GM10266 (cell line): ENCODE measurements around the gene TGDS.

ENCODE experiments used
- DNase-seq: peaks from one replicate; pipeline ENCODE4 v3.0.0; 2012; ENCODE audit errors: extremely low spot score
- CTCF ChIP-seq: IDR thresholded peaks from 2 replicates; pipeline ENCODE4 v1.5.1; 2012; ENCODE audit warnings: mild to moderate bottlenecking, low read depth; ENCODE audit not compliant: control insufficient read depth, insufficient read depth; ENCODE audit errors: missing control alignments

TGDS gene

GRCh38 chr13:94550062-94550738 lies 45.8 kb downstream of the TGDS start:
- no peak for TF ChIP-seq CTCF
- DNase-seq, result no peak

DNA sequence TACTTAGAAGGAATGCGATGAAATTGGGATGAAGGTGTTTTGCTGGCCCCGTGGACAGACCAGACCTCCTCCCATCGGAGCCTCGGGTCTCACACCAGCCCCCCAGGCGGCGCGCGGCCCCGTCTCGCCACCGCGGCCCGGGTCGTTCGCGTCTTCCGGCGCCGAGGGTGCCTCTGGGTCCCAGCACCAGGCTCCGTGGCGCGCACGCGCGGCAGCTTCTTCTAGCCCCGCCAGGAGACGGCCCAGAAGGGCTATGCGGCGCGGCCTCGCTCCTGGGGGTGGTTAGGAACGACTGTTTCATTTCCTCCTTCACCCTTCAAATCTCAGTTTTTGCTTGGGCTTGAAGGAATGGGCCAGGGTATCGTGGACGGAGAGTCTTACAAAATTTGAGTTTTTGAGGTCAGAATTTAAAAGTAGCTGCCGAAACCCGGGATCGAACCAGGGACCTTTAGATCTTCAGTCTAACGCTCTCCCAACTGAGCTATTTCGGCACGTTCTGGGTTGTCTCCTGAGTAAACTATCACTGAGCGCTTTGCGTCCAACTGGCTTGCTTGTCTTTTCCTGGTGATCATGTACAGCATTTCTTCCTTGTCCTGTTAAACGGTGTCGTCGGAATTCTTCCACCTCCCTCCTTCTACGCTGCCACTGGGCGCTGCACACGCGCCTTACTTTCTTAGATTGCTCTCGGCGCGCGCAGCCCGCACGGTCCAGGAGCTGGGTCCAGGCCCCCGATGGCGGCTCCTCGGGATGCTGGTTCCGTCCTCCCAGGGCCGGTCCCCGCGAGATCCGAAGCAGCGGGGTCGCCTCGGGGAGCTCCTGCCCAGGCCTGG lies 46.5 kb downstream of the TGDS start:
- no peak for TF ChIP-seq CTCF
- DNase-seq, result peak; percentile 89

DNA sequence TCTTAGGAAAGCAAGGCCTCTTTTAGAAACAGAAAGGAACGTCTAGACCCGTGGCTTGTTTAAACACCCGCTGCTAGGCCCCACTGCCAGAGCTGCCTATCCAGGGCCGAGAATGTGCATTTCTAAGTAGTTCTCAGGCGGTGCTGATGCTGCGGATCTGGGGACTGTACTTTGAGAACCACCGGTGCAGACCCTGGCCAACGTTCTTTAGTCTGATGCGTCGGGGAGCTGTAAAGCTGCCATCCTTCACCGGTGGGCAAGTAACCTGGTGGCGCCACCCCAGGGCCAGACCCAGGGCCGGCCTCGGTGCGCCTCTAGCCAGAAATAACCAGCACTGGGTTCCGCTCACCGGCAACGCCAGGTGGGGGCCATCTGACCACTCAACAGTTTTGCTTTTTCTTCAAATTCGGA lies 47.1 kb downstream of the TGDS start:
- peak; percentile 64 for DNase-seq
- peak; percentile 35 for TF ChIP-seq CTCF

DNA sequence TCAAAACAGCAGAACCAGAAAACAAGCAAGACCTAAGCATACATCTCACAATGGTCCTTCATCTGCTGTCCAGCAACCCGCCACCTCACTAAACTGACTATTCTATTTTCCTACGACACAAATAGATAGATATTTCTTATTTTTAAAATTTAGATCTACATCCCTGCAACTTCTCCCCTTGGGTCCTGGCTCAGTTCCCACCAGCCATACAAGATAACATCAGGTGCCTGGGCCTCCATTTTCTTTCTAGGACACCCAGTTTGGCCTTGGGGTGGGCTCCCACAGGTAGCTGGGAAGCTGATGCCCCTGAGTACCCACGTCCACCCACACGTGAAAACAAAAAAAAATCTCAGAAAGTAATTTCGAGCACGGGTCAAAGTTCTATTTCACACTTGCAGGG lies 47.6 kb downstream of the TGDS start:
- peak; percentile 40 for DNase-seq
- no peak for TF ChIP-seq CTCF

DNA sequence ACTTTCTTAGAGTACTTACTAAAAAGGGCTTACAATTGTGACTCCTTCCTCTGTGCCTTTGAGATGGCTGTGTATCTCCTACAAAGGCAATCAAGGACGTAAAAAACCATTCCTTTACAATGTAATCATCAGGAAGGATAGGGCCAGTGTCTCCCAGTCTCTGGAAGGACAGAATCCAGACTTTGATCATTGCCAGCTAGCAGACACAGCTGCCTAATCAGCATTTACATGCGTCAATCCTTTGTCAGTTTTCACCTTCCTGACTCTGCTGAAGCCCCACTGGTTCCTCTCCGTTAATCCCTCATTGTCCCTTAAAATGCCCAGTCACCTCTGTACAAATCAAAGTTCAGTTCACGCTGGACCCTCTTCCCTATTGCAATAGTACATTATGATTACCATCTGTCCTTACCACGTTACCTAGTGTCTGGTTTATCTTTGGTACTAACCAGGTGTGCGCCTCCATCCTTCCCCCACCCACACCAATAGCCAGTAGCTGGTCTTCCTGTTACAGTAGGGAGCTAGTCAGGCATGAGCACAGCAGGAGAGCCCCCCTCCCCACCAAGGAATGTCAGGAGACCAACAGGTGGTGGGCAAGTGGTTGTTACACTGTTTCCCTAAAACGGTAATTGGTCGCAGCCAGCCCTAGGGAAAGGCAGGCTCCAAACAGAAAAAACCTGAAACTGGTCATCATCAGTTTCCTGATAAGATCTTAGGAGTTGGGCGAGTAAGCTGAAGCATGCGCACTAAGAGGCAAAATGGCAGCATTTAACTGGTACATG lies 49.7 kb downstream of the TGDS start:
- no peak for TF ChIP-seq CTCF
- no peak for DNase-seq

- DNase-seq, result no peak
- no peak for TF ChIP-seq CTCF
These were observed 51.0 kb downstream of the TGDS start for GRCh38 chr13:94544922-94545321.

DNA sequence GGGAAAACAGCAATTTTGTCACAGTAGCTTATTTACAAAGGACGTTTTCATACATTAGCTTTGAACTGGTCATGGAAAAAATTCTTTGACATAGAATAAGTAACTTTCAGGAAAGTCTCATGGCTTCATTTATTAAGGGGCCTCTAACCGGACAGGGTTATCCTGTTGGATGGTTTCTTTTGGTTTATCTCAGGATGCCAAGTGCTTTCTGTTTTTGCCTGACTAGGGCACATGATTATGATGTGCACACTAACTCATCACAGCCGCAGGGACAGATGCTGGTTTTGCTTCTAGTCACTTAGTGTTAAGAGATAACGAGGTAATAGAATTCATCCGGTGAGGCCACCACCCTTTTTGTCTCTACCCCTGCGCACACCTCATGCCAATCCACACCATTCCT lies 53.0 kb downstream of the TGDS start:
- no peak for TF ChIP-seq CTCF
- no peak for DNase-seq
